ENCODE data around the gene SH2D2A.

SH2D2A gene

GRCh38 chr1:156767879-156768604 is 48.6 kb downstream of the SH2D2A start:
- Histone ChIP-seq H3K27ac (ENCODE audit: low read length) (peak overlapping the region; percentile 84), H3K4me1 (ENCODE audit: insufficient read depth, low read length) (peaks cover 51% of the 10 kb centered on the region), H3K79me2 (ENCODE audit: insufficient read depth, low read length) (peaks cover 70% of the 10 kb centered on the region), H3K9me3 (ENCODE audit: insufficient read depth, low read length, severe bottlenecking) (no peaks in the 10 kb centered on the region), H3K27me3 (ENCODE audit: insufficient read depth, low read length, poor library complexity) (no peaks in the 10 kb centered on the region), H4K20me1 (ENCODE audit: insufficient read depth, low read length) (peaks cover 29% of the 10 kb centered on the region), H2AFZ (ENCODE audit: low read depth, low read length) (peak overlapping the region; percentile 70), H3K36me3 (ENCODE audit: insufficient read depth, low read length) (peaks cover 32% of the 10 kb centered on the region), H3K4me3 (ENCODE audit: low read depth in 1 of 2, low read length in 2 of 2) (peak overlapping the region; percentile 79 to 87), H3K9ac (ENCODE audit: low read depth, low read length) (peak overlapping the region; percentile 90), H3K4me2 (ENCODE audit: insufficient read depth, low read length) (peak overlapping the region; percentile 69)
- 0 out of 3 replicates have a peak, but pooled peaks have one; percentile 1 for ATAC-seq (ENCODE audit: insufficient read depth, low read depth)
- no peak for DNase-seq
- no peak for TF ChIP-seq CTCF (IDR thresholded peaks at IDR 0.05; ENCODE audit: borderline replicate concordance, extremely low read depth, low read length, poor library complexity, severe bottlenecking)
- no peak for TF ChIP-seq EZH2 (IDR thresholded peaks at IDR 0.05; ENCODE audit: borderline replicate concordance, low read depth, low read length, severe bottlenecking)

- peak within 1 kb of the TSS; percentile 84 for H3K27ac ChIP-seq (ENCODE audit: low read length)
- H3K36me3 ChIP-seq (ENCODE audit: insufficient read depth, low read length): peaks cover 27% of the 10 kb centered on the region
- peak; percentile 92 for ATAC-seq (ENCODE audit: insufficient read depth, low read depth)
- peak within 1 kb of the TSS; percentile 81 for H2AFZ ChIP-seq (ENCODE audit: low read depth, low read length)
- H3K27me3 ChIP-seq (ENCODE audit: insufficient read depth, low read length, poor library complexity): no peaks in the 10 kb centered on the region
- H3K4me2 ChIP-seq (ENCODE audit: insufficient read depth, low read length): peak within 1 kb of the TSS; percentile 88
- TF ChIP-seq EZH2 (IDR thresholded peaks at IDR 0.05; ENCODE audit: borderline replicate concordance, low read depth, low read length, severe bottlenecking): no peak
- TF ChIP-seq CTCF (IDR thresholded peaks at IDR 0.05; ENCODE audit: borderline replicate concordance, extremely low read depth, low read length, poor library complexity, severe bottlenecking): no peak
- DNase-seq: peak; percentile 99
- peak within 1 kb of the TSS; percentile 79 to 87 for H3K4me3 ChIP-seq (ENCODE audit: low read depth in 1 of 2, low read length in 2 of 2)
- peak within 1 kb of the TSS; percentile 90 for H3K9ac ChIP-seq (ENCODE audit: low read depth, low read length)
- peaks cover 22% of the 10 kb centered on the region for H4K20me1 ChIP-seq (ENCODE audit: insufficient read depth, low read length)
- H3K4me1 ChIP-seq (ENCODE audit: insufficient read depth, low read length): peaks cover 46% of the 10 kb centered on the region
- H3K9me3 ChIP-seq (ENCODE audit: insufficient read depth, low read length, severe bottlenecking): no peaks in the 10 kb centered on the region
- H3K79me2 ChIP-seq (ENCODE audit: insufficient read depth, low read length): peaks cover 63% of the 10 kb centered on the region
Observed at GRCh38 chr1:156767101-156767878, 49.4 kb downstream of the SH2D2A start, which contains the start of gene PRCC. Gene PRCC, plus strand, starts transcription at chr1:156767535. Its CDS starts 237 bp downstream, at chr1:156767772.

GRCh38 chr1:156766298-156767100 is 50.1 kb downstream of the SH2D2A start:
- peak overlapping the region; percentile 90 for H3K9ac ChIP-seq (ENCODE audit: low read depth, low read length)

More at GRCh38 chr1:156766298-156767100, 50.1 kb downstream of the SH2D2A start:
- Histone ChIP-seq H3K9me3 (ENCODE audit: insufficient read depth, low read length, severe bottlenecking) (no peaks in the 10 kb centered on the region), H3K27me3 (ENCODE audit: insufficient read depth, low read length, poor library complexity) (no peaks in the 10 kb centered on the region), H3K79me2 (ENCODE audit: insufficient read depth, low read length) (peaks cover 55% of the 10 kb centered on the region), H2AFZ (ENCODE audit: low read depth, low read length) (peak overlapping the region; percentile 81), H3K4me2 (ENCODE audit: insufficient read depth, low read length) (peak overlapping the region; percentile 88), H3K4me3 (ENCODE audit: low read depth in 1 of 2, low read length in 2 of 2) (peak overlapping the region; percentile 55 to 79), H3K27ac (ENCODE audit: low read length) (peak overlapping the region; percentile 84), H3K36me3 (ENCODE audit: insufficient read depth, low read length) (peaks cover 20% of the 10 kb centered on the region), H3K4me1 (ENCODE audit: insufficient read depth, low read length) (peaks cover 42% of the 10 kb centered on the region), H4K20me1 (ENCODE audit: insufficient read depth, low read length) (peaks cover 19% of the 10 kb centered on the region)
- DNase-seq (no peak), ATAC-seq (ENCODE audit: insufficient read depth, low read depth) (no peak)
- TF ChIP-seq EZH2 (IDR thresholded peaks at IDR 0.05; ENCODE audit: borderline replicate concordance, low read depth, low read length, severe bottlenecking) (no peak), CTCF (IDR thresholded peaks at IDR 0.05; ENCODE audit: borderline replicate concordance, extremely low read depth, low read length, poor library complexity, severe bottlenecking) (no peak)

Data from DND-41 (cell line).